ENCODE measurements around the gene TBCK.

GRCh38 chr4:106021737-106022410 lies 294.1 kb downstream of the TBCK start:
- TF ChIP-seq REST (IDR thresholded peaks at IDR 0.05; ENCODE audit: insufficient read depth in 1 of 2, low read depth in 2 of 2, low read length in 2 of 2) (no peak), POLR2AphosphoS5 (IDR thresholded peaks at IDR 0.05; ENCODE audit: low read depth, low read length) (no peak), TAF1 (IDR thresholded peaks at IDR 0.05; ENCODE audit: borderline replicate concordance, insufficient read depth, low read length) (no peak), SIN3A (IDR thresholded peaks at IDR 0.05; ENCODE audit: borderline replicate concordance, insufficient read depth, low read length) (no peak), FOXP2 (optimal IDR thresholded peaks at IDR 0.05; ENCODE audit: borderline replicate concordance, extremely low read depth, extremely low read length, insufficient read depth) (no peak)
